C4-2B (cell line): ENCODE measurements around the gene CSNK2A1.

Source experiments
- H3K27ac ChIP-seq: fragments of 450-650 bp; 2 replicates; pipeline ENCODE4 v1.5.1; 2017
- ZFX ChIP-seq: fragments of 450-650 bp; IDR thresholded peaks from 2 replicates; pipeline ENCODE4 v1.6.1; 2017
- TF ChIP-seq, protein P1 (sequence below): fragments of 450-650 bp; conservative IDR thresholded peaks from 2 replicates; pipeline ENCODE4 v1.5.1; 2017; ENCODE audit warnings: mild to moderate bottlenecking

Gene CSNK2A1

DNA sequence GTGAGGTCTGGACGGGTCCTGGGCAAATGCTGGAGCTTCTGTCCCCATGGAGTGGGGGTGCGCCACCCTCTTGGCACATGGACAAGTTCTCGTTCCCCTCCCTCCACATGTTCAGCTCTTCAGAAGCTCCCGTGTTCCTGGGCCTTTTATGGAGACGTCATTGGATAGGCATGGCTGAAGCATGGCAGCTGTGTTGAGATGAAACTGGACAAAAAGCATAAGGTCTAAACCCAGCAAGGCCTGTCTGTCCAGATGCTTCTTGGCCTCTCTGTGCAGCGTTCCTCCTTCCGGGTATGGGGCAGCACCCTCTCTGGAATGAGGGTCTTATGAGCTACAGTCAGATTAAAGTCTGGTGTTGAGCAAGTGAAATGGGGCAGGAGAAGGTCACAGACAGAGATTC is 108.0 kb downstream of the CSNK2A1 start:
- TF ChIP-seq, protein P1, sequence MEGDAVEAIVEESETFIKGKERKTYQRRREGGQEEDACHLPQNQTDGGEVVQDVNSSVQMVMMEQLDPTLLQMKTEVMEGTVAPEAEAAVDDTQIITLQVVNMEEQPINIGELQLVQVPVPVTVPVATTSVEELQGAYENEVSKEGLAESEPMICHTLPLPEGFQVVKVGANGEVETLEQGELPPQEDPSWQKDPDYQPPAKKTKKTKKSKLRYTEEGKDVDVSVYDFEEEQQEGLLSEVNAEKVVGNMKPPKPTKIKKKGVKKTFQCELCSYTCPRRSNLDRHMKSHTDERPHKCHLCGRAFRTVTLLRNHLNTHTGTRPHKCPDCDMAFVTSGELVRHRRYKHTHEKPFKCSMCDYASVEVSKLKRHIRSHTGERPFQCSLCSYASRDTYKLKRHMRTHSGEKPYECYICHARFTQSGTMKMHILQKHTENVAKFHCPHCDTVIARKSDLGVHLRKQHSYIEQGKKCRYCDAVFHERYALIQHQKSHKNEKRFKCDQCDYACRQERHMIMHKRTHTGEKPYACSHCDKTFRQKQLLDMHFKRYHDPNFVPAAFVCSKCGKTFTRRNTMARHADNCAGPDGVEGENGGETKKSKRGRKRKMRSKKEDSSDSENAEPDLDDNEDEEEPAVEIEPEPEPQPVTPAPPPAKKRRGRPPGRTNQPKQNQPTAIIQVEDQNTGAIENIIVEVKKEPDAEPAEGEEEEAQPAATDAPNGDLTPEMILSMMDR: no peak
- no peak for TF ChIP-seq ZFX
- H3K27ac ChIP-seq: no peak overlapping the region

DNA sequence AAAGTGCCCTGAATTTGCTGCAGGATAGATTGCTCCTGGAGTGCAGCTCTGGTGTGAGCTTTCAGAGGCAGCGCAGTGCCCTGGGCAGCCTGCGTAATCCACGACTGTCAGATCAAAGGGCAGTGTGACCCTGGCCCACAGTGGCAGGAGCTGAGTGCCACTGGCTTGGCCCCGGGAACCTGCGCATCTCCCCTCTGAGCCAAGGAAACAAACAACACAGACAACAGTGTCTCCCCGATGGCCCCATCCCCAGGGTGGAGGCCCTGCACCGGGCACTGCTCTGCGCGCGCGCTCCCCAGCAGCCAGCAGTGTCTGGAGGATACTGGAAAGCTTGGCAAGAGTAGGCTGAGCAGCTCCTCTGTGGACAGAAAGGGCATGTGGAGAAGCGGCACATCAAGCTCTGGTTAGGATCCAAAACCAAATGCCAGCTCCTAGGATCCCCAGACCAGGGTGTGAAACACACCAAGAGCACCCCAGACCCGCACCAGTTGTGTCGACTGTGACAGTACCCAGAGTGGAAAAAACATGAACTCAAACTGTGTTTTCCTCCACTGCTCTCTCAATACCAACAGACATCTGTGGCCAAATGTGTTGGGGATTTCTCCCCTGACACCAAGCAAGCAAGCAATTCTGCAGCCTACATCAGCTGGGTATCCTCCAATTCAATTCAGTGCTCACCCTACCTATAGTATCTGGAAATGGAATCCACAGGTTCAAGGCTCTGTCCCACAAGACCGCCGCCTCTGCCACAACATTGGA is 108.8 kb downstream of the CSNK2A1 start:
- H3K27ac ChIP-seq: no peak overlapping the region
- TF ChIP-seq, protein P1: no peak
- no peak for TF ChIP-seq ZFX

DNA sequence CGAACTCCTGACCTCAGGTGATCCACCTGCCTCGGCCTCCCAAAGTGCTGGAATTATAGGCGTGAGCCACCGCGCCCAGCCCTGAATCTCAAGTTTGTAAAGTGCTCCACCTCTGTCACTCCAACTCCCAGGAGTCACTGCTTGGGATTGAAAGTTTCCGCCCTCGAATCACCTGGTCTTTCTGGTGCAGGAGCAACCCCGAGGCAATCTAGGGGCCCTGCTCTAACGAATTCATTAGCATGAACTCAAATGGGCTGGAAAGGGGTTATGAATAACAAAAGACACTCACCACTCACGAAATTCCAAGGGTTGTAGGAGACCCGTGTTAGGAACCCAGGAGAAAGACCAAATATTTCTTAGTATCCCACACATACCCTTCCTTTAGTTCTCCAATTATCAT is 109.4 kb downstream of the CSNK2A1 start:
- TF ChIP-seq, protein P1: no peak
- TF ChIP-seq ZFX: no peak
- no peak overlapping the region for H3K27ac ChIP-seq

DNA sequence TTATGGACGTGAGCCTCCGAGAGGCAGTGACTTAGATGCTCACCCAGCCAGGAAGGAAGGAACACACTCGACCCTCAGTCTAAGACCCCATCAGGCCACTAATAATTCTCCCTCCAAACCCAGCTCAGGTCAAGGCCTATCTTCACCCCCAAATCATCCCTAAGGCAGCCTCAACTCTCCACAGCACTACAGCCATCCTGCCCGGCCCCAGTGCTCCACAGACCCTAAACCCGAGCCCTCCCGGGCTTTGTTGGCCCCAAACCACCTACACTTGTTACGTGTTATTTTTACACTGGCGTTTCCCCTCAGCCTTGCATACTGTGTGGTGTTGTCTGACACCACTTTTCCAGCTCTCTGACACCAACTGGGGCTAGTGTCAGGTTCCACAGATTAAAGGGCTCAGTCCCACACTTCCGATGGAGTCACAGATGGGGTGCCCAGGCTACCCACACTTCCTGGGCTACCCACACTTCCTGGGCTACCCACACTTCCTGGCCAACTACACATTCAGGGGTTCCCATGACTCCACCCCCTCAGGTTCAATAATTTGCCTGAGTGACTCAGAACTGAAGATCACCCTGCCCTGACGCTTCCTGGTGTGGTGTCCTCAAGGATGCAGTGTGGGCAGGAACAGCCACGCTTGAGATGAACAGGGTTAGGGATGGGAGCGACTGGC is 110.2 kb downstream of the CSNK2A1 start:
- H3K27ac ChIP-seq: no peak overlapping the region
- TF ChIP-seq, protein P1: no peak
- no peak for TF ChIP-seq ZFX

DNA sequence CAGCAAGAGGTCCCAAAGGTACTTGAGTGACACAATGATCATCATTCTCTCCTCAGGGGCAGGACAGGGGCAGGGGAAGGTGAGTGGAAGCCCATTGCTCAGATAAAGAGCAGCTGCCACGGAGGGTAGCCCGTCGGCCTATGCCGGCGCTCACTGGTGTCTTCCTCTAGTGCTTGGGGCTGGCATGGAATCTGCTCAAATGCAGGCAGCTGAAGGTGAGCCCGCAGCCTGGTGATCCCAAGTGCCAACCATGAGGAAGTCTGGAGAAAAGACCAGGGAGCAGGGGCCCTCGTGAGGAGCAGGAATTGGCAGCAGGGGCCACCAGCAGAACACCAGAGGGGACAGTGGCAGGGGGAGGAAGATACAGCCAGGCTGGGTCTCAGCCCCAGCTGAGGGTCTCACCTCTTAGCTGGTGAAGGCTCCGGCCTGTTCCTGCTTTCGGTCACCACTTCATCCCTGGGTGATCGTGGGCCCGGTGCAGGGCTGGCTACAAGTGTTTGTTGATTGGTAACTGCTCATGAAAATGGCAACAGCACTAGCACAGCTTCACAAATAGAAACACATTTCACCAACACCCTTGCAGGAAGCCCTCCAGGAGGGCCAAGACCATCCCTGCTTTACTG is 110.8 kb downstream of the CSNK2A1 start:
- no peak for TF ChIP-seq ZFX
- TF ChIP-seq, protein P1: no peak
- H3K27ac ChIP-seq: no peak overlapping the region

DNA sequence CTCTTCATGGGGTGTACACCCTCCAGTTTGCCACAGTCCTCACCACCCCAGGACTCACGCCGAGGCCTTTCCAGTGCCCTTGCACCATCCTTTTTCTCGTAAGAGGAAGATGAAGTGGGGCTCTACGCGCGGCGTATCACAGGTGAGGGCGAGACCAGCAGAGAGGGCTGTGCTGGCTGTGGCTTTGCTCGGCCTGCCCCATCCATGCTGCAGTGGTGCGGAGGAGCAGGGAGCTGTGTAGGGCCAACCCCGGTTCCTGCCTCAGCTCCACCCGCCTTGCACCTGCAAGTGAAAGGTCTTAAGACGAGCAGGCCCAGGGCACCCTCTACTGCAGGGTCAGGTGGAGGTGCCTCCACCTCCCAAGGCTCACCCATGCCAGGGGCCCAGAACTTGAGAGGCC is 111.4 kb downstream of the CSNK2A1 start:
- H3K27ac ChIP-seq: no peak overlapping the region

More for the DNA sequence above, 111.4 kb downstream of the CSNK2A1 start:
- TF ChIP-seq ZFX: no peak
- TF ChIP-seq, protein P1: no peak
